ENCODE data around the gene RGS14.

The RGS14 gene

DNA sequence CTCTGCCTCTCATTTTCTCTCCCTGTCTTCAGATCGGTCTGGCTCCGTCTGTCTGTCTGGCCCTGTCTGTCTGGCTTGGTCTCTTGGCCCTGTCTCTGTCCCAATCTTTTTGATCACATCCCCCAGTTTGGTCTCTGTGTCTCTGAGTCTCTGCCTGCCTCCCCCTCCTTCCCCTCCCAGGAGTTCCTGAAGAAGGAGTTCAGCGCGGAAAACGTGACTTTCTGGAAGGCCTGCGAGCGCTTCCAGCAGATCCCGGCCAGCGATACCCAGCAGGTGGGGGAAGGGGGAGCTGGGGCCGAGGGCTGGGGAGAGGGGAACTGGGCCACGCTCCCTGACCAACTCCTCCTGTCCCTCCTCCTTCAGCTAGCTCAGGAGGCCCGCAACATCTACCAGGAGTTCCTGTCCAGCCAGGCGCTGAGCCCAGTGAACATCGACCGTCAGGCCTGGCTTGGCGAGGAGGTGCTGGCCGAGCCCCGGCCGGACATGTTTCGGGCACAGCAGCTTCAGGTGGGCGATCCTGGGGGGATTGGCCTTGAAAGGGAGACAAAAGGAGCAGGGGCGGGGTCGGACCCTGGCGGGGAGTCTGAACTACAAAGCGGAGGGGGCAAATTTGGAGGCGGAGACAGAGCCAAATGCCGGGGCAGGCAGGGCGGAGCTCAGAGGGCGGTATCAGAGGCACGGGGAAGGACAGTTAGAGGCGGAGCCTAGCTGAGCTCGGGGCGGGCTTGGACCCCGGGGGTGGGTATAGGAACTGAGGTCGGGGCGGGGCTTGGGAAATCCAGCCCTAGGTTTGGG lies 9.0 kb downstream of the RGS14 start:
- TF ChIP-seq TCF4 (CRISPR knock-in tag; IDR thresholded peaks at IDR 0.05; ENCODE audit: borderline replicate concordance) = no peak
- TF ChIP-seq CSRNP3 (CRISPR knock-in tag; IDR thresholded peaks at IDR 0.05) = no peak
- TF ChIP-seq ZNF70 (CRISPR knock-in tag; IDR thresholded peaks at IDR 0.05) = no peak
- no peak for TF ChIP-seq CSDC2 (CRISPR knock-in tag; IDR thresholded peaks at IDR 0.05)
- TF ChIP-seq, protein P1, sequence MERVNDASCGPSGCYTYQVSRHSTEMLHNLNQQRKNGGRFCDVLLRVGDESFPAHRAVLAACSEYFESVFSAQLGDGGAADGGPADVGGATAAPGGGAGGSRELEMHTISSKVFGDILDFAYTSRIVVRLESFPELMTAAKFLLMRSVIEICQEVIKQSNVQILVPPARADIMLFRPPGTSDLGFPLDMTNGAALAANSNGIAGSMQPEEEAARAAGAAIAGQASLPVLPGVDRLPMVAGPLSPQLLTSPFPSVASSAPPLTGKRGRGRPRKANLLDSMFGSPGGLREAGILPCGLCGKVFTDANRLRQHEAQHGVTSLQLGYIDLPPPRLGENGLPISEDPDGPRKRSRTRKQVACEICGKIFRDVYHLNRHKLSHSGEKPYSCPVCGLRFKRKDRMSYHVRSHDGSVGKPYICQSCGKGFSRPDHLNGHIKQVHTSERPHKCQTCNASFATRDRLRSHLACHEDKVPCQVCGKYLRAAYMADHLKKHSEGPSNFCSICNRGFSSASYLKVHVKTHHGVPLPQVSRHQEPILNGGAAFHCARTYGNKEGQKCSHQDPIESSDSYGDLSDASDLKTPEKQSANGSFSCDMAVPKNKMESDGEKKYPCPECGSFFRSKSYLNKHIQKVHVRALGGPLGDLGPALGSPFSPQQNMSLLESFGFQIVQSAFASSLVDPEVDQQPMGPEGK (CRISPR knock-in tag; IDR thresholded peaks at IDR 0.05; ENCODE audit: borderline replicate concordance) = no peak
- TF ChIP-seq ZNF8 (CRISPR knock-in tag; IDR thresholded peaks at IDR 0.05) = no peak
- no peak for TF ChIP-seq TOX (CRISPR knock-in tag; IDR thresholded peaks at IDR 0.05; ENCODE audit: borderline replicate concordance)
- TF ChIP-seq ARNTL (CRISPR knock-in tag; IDR thresholded peaks at IDR 0.05; ENCODE audit: borderline replicate concordance, low read depth) = no peak
- TF ChIP-seq, protein P2, sequence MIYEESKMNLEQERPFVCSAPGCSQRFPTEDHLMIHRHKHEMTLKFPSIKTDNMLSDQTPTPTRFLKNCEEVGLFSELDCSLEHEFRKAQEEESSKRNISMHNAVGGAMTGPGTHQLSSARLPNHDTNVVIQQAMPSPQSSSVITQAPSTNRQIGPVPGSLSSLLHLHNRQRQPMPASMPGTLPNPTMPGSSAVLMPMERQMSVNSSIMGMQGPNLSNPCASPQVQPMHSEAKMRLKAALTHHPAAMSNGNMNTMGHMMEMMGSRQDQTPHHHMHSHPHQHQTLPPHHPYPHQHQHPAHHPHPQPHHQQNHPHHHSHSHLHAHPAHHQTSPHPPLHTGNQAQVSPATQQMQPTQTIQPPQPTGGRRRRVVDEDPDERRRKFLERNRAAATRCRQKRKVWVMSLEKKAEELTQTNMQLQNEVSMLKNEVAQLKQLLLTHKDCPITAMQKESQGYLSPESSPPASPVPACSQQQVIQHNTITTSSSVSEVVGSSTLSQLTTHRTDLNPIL (CRISPR knock-in tag; IDR thresholded peaks at IDR 0.05; ENCODE audit: low read depth) = no peak
- no peak for TF ChIP-seq ZFP30 (CRISPR knock-in tag; IDR thresholded peaks at IDR 0.05)
- TF ChIP-seq BACH2 (CRISPR knock-in tag; IDR thresholded peaks at IDR 0.05; ENCODE audit: borderline replicate concordance) = no peak
- no peak for TF ChIP-seq GLIS3 (CRISPR knock-in tag; IDR thresholded peaks at IDR 0.05)
- no peak for TF ChIP-seq ISL1 (CRISPR knock-in tag; IDR thresholded peaks at IDR 0.05)
- no peak for TF ChIP-seq ZFP3 (CRISPR knock-in tag; IDR thresholded peaks at IDR 0.05)
- TF ChIP-seq ESRRG (CRISPR knock-in tag; IDR thresholded peaks at IDR 0.05) = no peak
- TF ChIP-seq ZC3H10 (CRISPR knock-in tag; IDR thresholded peaks at IDR 0.05) = no peak
- TF ChIP-seq, protein P3, sequence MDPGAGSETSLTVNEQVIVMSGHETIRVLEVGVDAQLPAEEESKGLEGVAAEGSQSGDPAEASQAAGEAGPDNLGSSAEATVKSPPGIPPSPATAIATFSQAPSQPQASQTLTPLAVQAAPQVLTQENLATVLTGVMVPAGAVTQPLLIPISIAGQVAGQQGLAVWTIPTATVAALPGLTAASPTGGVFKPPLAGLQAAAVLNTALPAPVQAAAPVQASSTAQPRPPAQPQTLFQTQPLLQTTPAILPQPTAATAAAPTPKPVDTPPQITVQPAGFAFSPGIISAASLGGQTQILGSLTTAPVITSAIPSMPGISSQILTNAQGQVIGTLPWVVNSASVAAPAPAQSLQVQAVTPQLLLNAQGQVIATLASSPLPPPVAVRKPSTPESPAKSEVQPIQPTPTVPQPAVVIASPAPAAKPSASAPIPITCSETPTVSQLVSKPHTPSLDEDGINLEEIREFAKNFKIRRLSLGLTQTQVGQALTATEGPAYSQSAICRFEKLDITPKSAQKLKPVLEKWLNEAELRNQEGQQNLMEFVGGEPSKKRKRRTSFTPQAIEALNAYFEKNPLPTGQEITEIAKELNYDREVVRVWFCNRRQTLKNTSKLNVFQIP (CRISPR knock-in tag; IDR thresholded peaks at IDR 0.05; ENCODE audit: borderline replicate concordance, low read depth) = no peak
- TF ChIP-seq SNAI2 (CRISPR knock-in tag; IDR thresholded peaks at IDR 0.05) = no peak
- peak; percentile 92 for ATAC-seq

DNA sequence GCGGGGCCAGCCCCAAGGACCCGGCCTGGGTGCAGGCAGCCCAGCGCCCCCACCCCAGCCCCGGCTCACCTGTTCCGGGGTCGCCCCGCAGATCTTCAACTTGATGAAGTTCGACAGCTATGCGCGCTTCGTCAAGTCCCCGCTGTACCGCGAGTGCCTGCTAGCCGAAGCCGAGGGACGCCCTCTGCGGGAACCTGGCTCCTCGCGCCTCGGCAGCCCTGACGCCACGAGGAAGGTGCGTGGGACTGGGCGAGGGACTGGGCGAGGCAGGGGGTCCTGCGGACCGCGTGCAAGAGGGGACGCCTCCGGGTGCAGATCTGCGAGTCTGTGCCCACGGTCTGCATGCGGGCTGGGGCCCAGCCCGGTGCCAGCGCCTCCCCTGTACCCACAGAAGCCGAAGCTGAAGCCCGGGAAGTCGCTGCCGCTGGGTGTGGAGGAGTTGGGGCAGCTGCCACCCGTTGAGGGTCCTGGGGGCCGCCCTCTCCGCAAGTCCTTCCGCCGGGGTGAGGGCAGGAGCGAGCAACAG lies 9.7 kb downstream of the RGS14 start:
- ATAC-seq = peak; percentile 9; the same call in 1 of the 3 replicates
- TF ChIP-seq BACH2 (CRISPR knock-in tag; IDR thresholded peaks at IDR 0.05; ENCODE audit: borderline replicate concordance) = no peak
- TF ChIP-seq OSR1 (CRISPR knock-in tag; IDR thresholded peaks at IDR 0.05) = no peak
- no peak for TF ChIP-seq ISL1 (CRISPR knock-in tag; IDR thresholded peaks at IDR 0.05)
- no peak for TF ChIP-seq TOX (CRISPR knock-in tag; IDR thresholded peaks at IDR 0.05; ENCODE audit: borderline replicate concordance)
- no peak for TF ChIP-seq RARB (CRISPR knock-in tag; IDR thresholded peaks at IDR 0.05)
- TF ChIP-seq, protein P2 (CRISPR knock-in tag; IDR thresholded peaks at IDR 0.05; ENCODE audit: low read depth) = no peak
- no peak for TF ChIP-seq ZNF565 (CRISPR knock-in tag; conservative IDR thresholded peaks at IDR 0.05; ENCODE audit: low read depth)
- TF ChIP-seq, protein P3 (CRISPR knock-in tag; IDR thresholded peaks at IDR 0.05; ENCODE audit: borderline replicate concordance, low read depth) = no peak
- TF ChIP-seq TSHZ2 (CRISPR knock-in tag; IDR thresholded peaks at IDR 0.05) = no peak
- TF ChIP-seq, protein P1 (CRISPR knock-in tag; IDR thresholded peaks at IDR 0.05; ENCODE audit: borderline replicate concordance) = no peak
- no peak for TF ChIP-seq ZNF8 (CRISPR knock-in tag; IDR thresholded peaks at IDR 0.05)
- no peak for TF ChIP-seq CSRNP3 (CRISPR knock-in tag; IDR thresholded peaks at IDR 0.05)
